ENCODE data around the gene RAD51B. TPM values are rescaled to one million over a fixed set of nuclear protein-coding genes. Genes with fewer than 3 reads are reported as not detected.
A peak's percentile ranks its signal among the peaks of the same experiment; 100 is the strongest.

Gene RAD51B
- total RNA-seq = 10 to 100 TPM in 3 of 4 donors, 1 to 10 TPM in 1; 6.2 to 39.9 (median 12.9) TPM

DNA sequence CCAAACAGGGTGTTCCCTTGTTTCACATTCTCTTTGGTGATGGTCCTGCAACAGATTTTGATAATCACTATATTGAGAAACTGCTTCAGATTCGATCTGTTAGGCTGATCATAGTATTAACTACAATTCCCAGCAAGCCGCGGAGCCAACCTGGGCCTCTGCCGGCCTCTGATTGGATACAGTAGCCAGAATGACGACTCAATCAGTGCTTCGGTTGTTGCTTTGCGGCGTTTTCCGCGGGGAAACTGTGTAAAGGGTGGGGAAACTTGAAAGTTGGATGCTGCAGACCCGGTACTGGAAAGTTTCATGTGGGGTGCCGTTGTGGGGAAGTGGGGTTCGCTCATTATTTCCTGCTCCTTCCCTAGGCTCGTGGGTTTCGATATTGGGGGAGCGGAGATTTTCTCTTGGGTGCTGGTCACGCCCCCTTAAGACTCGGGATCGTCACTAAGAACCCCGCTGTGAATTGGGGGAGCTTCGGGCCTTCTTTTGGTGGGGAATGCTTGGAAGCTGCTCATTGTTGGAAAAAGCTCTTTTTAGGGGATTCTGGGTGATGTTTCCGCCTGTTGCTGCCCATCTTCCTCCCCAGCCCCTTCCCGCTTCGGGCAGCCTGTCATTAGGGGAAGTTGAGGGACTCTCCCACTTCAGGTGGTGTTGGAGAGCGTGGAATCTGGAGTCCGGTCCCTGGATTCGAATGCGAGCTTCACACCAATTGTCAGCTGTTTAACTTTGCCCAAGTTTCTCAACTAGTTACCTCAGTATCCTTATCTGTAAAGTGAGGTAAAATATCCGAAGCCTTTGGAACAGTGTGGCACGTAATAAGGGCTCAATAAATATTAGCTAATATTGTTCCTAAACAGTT lies at the start of gene RAD51B:
Gene RAD51B (plus strand): TSS at position 217 of the 859 bp plus-strand sequence.
- intact Hi-C loops (cut with DNase I) = no loop called here
- TF ChIP-seq, protein P1, sequence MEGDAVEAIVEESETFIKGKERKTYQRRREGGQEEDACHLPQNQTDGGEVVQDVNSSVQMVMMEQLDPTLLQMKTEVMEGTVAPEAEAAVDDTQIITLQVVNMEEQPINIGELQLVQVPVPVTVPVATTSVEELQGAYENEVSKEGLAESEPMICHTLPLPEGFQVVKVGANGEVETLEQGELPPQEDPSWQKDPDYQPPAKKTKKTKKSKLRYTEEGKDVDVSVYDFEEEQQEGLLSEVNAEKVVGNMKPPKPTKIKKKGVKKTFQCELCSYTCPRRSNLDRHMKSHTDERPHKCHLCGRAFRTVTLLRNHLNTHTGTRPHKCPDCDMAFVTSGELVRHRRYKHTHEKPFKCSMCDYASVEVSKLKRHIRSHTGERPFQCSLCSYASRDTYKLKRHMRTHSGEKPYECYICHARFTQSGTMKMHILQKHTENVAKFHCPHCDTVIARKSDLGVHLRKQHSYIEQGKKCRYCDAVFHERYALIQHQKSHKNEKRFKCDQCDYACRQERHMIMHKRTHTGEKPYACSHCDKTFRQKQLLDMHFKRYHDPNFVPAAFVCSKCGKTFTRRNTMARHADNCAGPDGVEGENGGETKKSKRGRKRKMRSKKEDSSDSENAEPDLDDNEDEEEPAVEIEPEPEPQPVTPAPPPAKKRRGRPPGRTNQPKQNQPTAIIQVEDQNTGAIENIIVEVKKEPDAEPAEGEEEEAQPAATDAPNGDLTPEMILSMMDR (IDR thresholded peaks at IDR 0.05) = no peak
- no peak for TF ChIP-seq POLR2A (IDR thresholded peaks at IDR 0.05)
- 1 to 2% methylated on average over 25 to 27 of the region's 30 CpGs for WGBS, 2 donors
- no peaks in the 10 kb centered on the region for H3K27me3 ChIP-seq
- DNase-seq = peak; percentile 44
- H3K9me3 ChIP-seq = no peaks in the 10 kb centered on the region
- H3K4me1 ChIP-seq = peaks cover 5 to 42% (median 20%) of the 10 kb centered on the region in 3 donors
- peak within 1 kb of the TSS; percentile 53 to 80 (median 72) for H3K27ac ChIP-seq
- H3K4me3 ChIP-seq = peak within 1 kb of the TSS; percentile 67 to 81 (median 75)
- H3K36me3 ChIP-seq = no peaks in the 10 kb centered on the region

DNA sequence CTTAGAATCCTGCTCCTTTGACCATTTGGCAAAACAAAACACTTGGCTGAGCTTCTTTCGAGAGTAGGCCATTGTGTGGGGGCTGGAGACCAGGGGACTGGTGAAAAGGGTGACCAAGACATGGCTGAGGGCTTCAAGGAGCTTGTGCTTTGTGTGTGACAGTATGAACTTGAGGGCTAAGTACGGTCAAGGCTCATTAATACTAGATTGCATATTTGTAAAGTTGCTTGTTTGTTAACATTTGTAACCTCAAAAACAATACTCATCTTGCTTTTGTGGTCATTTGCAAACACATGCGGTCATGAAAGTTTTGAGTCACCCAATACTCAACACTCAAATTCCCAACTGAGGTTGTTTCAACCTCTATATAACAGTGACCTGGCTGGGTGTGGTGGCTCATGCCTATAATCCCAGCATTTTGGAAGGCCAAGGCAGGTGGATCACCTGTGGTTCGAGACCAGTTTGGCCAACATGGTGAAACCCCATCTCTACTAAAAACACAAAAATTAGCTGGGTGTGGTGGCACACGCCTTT lies 45.7 kb upstream of the RAD51B start:
- intact Hi-C loops (cut with DNase I) = no loop called here
- 78 to 79% methylated on average over 4 to 5 of the region's 5 CpGs for WGBS, 2 donors
- no peak for DNase-seq
- Histone ChIP-seq H3K4me3 (no peak overlapping the region), H3K27me3 (no peaks in the 10 kb centered on the region), H3K36me3 (peaks cover 5 to 99% (median 42%) of the 10 kb centered on the region in 3 donors), H3K4me1 (peaks cover 0 to 37% (median 0%) of the 10 kb centered on the region in 3 donors), H3K9me3 (no peaks in the 10 kb centered on the region), H3K27ac (peak overlapping the region in 1 of 4 donors; percentile 20)
- TF ChIP-seq, protein P1 (IDR thresholded peaks at IDR 0.05) = no peak
- no peak for TF ChIP-seq POLR2A (IDR thresholded peaks at IDR 0.05)

DNA sequence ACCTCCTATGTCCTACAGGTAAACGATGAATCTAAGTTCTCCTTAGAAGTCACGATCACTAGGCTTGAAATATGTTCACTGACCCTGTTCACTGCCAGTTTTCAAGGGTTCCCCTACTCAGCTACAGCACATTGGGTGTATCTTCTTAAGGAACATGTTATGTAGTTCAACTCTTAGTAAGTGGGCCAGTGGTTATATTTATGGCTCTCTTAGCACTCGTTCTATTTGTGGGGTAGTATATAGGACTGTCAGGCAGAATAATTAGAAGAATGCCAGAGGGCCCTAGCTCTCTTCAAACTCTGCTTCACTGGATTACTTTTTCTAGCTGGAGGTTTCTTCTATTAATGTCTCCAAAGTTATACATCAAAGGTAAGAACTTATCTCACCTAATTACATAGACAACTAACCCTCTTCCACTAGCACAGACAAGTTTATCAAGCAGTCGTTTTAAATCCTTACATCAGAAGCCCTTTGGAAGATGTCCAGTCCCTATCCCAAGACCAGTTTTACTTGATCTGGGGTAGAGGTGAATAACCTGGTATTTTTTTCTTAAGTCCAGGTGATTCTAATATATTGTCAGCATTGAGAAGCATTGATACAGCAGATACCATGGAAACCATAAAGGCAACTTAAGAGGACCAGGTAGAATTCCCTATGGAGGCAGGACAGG lies 42.8 kb upstream of the RAD51B start:
- intact Hi-C loops (cut with DNase I) = no loop called here
- Histone ChIP-seq H3K4me3 (no peak overlapping the region), H3K9me3 (no peaks in the 10 kb centered on the region), H3K27me3 (no peaks in the 10 kb centered on the region), H3K36me3 (peaks cover 5 to 100% (median 43%) of the 10 kb centered on the region in 3 donors), H3K27ac (no peak overlapping the region), H3K4me1 (peaks cover 0 to 37% (median 0%) of the 10 kb centered on the region in 3 donors)
- TF ChIP-seq, protein P1 (IDR thresholded peaks at IDR 0.05) = no peak
- WGBS, 2 donors = 49 to 56% methylated on average over 4 of the region's 4 CpGs
- no peak for DNase-seq

DNA sequence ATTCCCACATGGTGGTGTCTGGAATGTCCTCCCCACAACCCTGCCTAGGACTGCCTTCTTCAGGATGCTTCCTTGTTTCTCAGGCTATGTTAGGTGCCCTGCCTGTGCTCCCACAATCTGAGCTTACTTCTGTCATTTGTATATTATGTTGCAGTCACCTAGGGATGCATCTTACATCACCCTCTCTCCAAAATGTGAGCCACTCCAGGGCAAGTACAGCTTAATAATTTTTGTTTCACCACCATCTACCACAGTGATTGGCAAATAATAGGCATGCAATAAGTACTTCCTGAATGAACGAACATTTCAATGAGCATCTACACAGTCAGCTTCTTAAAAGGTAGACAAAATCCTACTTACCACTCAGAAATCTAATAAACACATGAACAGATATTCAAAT lies 40.8 kb upstream of the RAD51B start:
- intact Hi-C loops (cut with DNase I) = no loop called here
- no peak for DNase-seq
- Histone ChIP-seq H3K27me3 (no peaks in the 10 kb centered on the region), H3K27ac (no peak overlapping the region), H3K4me1 (peaks cover 0 to 33% (median 0%) of the 10 kb centered on the region in 3 donors), H3K36me3 (peaks cover 2 to 100% (median 47%) of the 10 kb centered on the region in 3 donors), H3K9me3 (no peaks in the 10 kb centered on the region), H3K4me3 (no peak overlapping the region)
- TF ChIP-seq POLR2A (IDR thresholded peaks at IDR 0.05) = no peak
- TF ChIP-seq, protein P1 (IDR thresholded peaks at IDR 0.05) = no peak
- WGBS, 2 donors = 69% methylated on average over 1 of the region's 1 CpG

DNA sequence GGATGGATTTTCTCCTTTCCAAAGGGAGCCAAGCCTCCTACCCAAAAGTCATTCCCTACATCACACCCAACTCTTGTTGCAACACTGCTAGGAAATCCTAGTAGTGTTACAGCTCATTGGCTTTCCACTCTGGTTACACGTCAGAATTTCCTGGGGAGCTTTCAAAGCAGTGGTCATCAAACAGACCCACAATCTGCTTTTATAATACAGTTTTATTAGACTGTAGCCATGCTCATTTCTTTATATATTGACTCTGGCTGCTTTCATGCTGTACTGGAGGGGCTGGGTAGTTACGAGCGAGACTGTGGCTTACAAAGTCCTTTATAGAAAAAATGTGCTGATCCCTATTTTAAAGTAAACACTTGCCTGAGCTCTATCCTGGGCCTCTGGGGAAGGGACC lies 37.5 kb upstream of the RAD51B start:
- Histone ChIP-seq H3K27ac (no peak overlapping the region), H3K9me3 (no peaks in the 10 kb centered on the region), H3K4me1 (peaks cover 0 to 10% (median 0%) of the 10 kb centered on the region in 3 donors), H3K36me3 (peaks cover 6 to 100% (median 56%) of the 10 kb centered on the region in 3 donors), H3K4me3 (no peak overlapping the region), H3K27me3 (no peaks in the 10 kb centered on the region)
- TF ChIP-seq POLR2A (IDR thresholded peaks at IDR 0.05) = no peak
- TF ChIP-seq, protein P1 (IDR thresholded peaks at IDR 0.05) = no peak
- 26 to 31% methylated on average over 3 of the region's 3 CpGs for WGBS, 2 donors
- intact Hi-C loops (cut with DNase I) = no loop called here
- DNase-seq = no peak
